Immature natural killer cell (primary cell): ENCODE data around the gene HAUS3. TPM values are rescaled to one million over a fixed set of nuclear protein-coding genes. Genes with fewer than 3 reads are reported as not detected.
"Not testable (repeated sequence)": the region's sequence is repeated elsewhere in the genome, so short reads cannot be mapped to it uniquely, and the experiment has no call there.

Experiments
- DNase-seq, 3 donors: peaks; one replicate each; pipeline ENCODE4 v3.0.0; 2022; ENCODE audit warnings: mixed read lengths in 1 of 3
- H3K27ac Mint-ChIP-seq, 6 donors: one replicate each; pipeline ENCODE4 v1.8.0; 2020; ENCODE audit warnings: mixed read lengths in 6 of 6, mild to moderate bottlenecking in 5 of 6, inconsistent platforms in 4 of 6, moderate library complexity in 3 of 6
- H3K27me3 Mint-ChIP-seq, 3 donors: one replicate each; pipeline ENCODE4 v1.8.0; 2020 to 2021; ENCODE audit warnings: low read depth in 3 of 3, mild to moderate bottlenecking in 3 of 3, mixed read lengths in 3 of 3, moderate library complexity in 3 of 3, inconsistent platforms in 1 of 3
- H3K36me3 Mint-ChIP-seq, 3 donors: one replicate each; pipeline ENCODE4 v1.8.0; 2020; ENCODE audit warnings: mixed read lengths in 3 of 3, inconsistent platforms in 2 of 3, mild to moderate bottlenecking in 2 of 3
- H3K4me1 Mint-ChIP-seq, 2 donors: one replicate each; pipeline ENCODE4 v1.8.0; 2020; ENCODE audit warnings: inconsistent platforms in 2 of 2, mild to moderate bottlenecking in 2 of 2, mixed read lengths in 2 of 2, moderate library complexity in 1 of 2
- H3K4me3 Mint-ChIP-seq, 5 donors: one replicate each; pipeline ENCODE4 v1.8.0; 2020; ENCODE audit warnings: mild to moderate bottlenecking in 5 of 5, mixed read lengths in 5 of 5, inconsistent platforms in 3 of 5, moderate library complexity in 3 of 5
- H3K9me3 Mint-ChIP-seq, 6 donors: one replicate each; pipeline ENCODE4 v1.8.0; 2020; ENCODE audit warnings: mild to moderate bottlenecking in 6 of 6, mixed read lengths in 6 of 6, inconsistent platforms in 4 of 6, moderate library complexity in 3 of 6
- polyA plus RNA-seq, 3 donors: library from polyadenylated mRNA; unstranded; fragments of 300-500 nt; fragmentation: Illumina TruSeq; gene quantifications; one replicate each; pipeline ENCODE4 v1.2.3, GENCODE V29; 2021

The HAUS3 gene
- polyA plus RNA-seq, 3 donors from 2014 or later, result 12.8 to 21.7 (median 16.5) TPM

DNA sequence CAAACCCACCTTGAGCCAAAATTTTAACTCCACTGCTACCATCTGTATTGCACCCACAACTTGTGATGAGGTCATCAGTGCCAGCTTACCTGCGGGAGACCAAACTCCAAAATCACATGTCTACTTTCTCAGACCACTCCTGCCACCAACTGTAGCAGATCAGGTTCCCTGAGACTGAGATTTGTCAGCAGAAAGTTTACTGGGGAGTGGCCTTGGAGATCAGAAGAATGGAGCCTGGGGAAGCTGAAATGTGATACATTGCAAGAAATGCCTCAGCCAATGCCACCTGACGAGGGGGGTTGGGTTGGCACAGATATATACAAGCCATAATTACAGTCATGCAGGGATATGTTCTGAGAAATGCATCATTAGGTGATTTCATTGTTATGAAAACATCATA is 19.1 kb downstream of the HAUS3 start:
- DNase-seq, result no peak
- Mint-ChIP-seq H3K27me3 (peaks cover 0 to 3% (median 0%) of the 10 kb centered on the region in 3 donors), H3K4me3 (no peak overlapping the region), H3K27ac (peak overlapping the region in 1 of 6 donors; percentile 10), H3K36me3 (peaks cover 0 to 9% (median 5%) of the 10 kb centered on the region in 3 donors), H3K9me3 (peaks cover 0 to 2% (median 0%) of the 10 kb centered on the region in 6 donors), H3K4me1 (peaks cover 3 to 7% of the 10 kb centered on the region in 2 donors)

- H3K27me3 Mint-ChIP-seq, DNase-seq, H3K27ac Mint-ChIP-seq, H3K9me3 Mint-ChIP-seq, H3K4me1 Mint-ChIP-seq, H3K4me3 Mint-ChIP-seq, H3K36me3 Mint-ChIP-seq: not testable (repeated sequence)
These were observed 20.5 kb downstream of the HAUS3 start for GRCh38 chr4:2221378-2221777.

GRCh38 chr4:2220016-2220630 is 21.8 kb downstream of the HAUS3 start:
- peak overlapping the region in 5 of 6 donors; percentile 5 to 62 (median 51) for H3K27ac Mint-ChIP-seq
- peaks cover 3 to 7% of the 10 kb centered on the region in 2 donors for H3K4me1 Mint-ChIP-seq
- peaks cover 0 to 2% (median 0%) of the 10 kb centered on the region in 6 donors for H3K9me3 Mint-ChIP-seq
- peak; percentile 67 to 74 (median 69) for DNase-seq
- H3K4me3 Mint-ChIP-seq, result no peak overlapping the region
- H3K27me3 Mint-ChIP-seq, result no peaks in the 10 kb centered on the region
- H3K36me3 Mint-ChIP-seq, result peaks cover 0 to 4% (median 0%) of the 10 kb centered on the region in 3 donors

DNA sequence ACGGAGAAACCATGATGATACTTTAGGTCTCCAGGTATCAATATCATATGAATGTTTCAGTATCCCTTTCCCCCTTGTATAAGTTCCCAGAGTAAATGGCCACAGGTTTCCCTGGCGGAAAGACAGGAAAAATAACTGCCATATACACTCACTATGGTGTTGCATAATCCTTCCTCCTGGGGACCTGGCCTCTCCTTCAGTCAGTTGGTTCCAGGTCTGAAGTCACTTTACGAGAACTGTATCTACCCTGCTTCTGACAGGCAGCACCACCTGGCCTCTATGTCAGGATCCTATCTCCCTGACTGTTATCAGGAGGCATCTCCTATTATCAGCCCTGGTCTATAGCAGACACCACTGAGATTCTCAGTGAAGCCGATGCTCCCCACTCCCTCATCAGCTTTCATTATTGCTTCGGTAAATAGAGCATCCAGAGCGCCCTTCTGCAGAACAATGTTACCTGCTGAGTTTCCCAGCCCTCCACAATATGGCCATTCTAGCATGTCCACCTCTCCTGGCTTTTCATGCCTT is 22.6 kb downstream of the HAUS3 start:
- Mint-ChIP-seq H3K27me3 (no peaks in the 10 kb centered on the region), H3K4me3 (no peak overlapping the region)

DNA sequence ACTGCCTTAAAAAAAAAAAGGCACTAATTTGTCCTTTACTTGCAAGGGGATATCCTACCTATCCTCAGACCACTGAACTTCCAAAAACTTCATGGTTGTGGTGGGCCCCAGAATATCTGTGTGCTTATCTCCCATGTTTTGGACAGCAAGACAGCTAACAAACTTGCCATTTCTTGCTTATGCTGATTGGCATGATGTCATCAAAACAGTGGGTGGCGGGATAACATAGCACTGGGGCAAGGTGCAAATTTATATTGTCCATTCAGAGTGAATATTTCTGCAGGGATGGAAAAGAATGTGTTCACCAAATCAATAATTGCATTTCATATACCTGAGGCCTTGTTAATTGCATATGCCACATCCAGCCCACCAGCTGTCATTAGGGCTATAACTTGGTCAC is 23.5 kb downstream of the HAUS3 start:
- no peak for DNase-seq
- peaks cover 0 to 2% (median 0%) of the 10 kb centered on the region in 6 donors for H3K9me3 Mint-ChIP-seq
- no peak overlapping the region for H3K27ac Mint-ChIP-seq
- peaks cover 3 to 7% of the 10 kb centered on the region in 2 donors for H3K4me1 Mint-ChIP-seq
- H3K4me3 Mint-ChIP-seq, result no peak overlapping the region
- H3K36me3 Mint-ChIP-seq, result peaks cover 0 to 2% (median 0%) of the 10 kb centered on the region in 3 donors
- no peaks in the 10 kb centered on the region for H3K27me3 Mint-ChIP-seq

More for the DNA sequence above, 22.6 kb downstream of the HAUS3 start:
- DNase-seq, result no peak
- Mint-ChIP-seq H3K9me3 (peaks cover 0 to 2% (median 0%) of the 10 kb centered on the region in 6 donors), H3K4me1 (peaks cover 3 to 7% of the 10 kb centered on the region in 2 donors), H3K36me3 (peaks cover 0 to 4% (median 0%) of the 10 kb centered on the region in 3 donors), H3K27ac (no peak overlapping the region)

GRCh38 chr4:2217726-2218125 is 24.2 kb downstream of the HAUS3 start:
- no peaks in the 10 kb centered on the region for H3K27me3 Mint-ChIP-seq
- H3K9me3 Mint-ChIP-seq, result peaks cover 0 to 2% (median 0%) of the 10 kb centered on the region in 6 donors
- H3K4me3 Mint-ChIP-seq, result no peak overlapping the region
- no peak overlapping the region for H3K27ac Mint-ChIP-seq
- H3K4me1 Mint-ChIP-seq, result peaks cover 3 to 7% of the 10 kb centered on the region in 2 donors
- DNase-seq, result no peak
- peaks cover 0 to 2% (median 0%) of the 10 kb centered on the region in 3 donors for H3K36me3 Mint-ChIP-seq

DNA sequence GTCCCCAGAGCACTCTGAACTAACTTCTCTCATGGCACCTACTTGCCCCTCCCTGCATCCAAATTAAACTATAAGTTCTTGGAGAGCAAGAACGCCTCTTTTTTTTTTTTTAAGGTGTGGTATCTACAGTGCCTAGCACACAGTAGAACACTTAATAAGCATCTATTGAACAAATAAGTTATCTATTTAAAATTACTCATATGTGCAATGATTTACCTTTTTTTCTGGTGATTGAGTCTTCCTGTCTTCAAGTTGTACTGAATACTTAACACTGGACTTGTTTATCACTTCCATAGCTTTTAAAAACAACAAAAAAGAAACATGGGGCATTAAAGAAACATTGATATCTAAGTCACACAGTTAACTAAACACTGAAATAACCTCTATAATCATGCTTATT is 29.1 kb downstream of the HAUS3 start:
- DNase-seq, result no peak
- peaks cover 0 to 5% (median 0%) of the 10 kb centered on the region in 3 donors for H3K36me3 Mint-ChIP-seq
- H3K27me3 Mint-ChIP-seq, result no peaks in the 10 kb centered on the region
- H3K27ac Mint-ChIP-seq, result no peak overlapping the region
- H3K4me3 Mint-ChIP-seq, result no peak overlapping the region
- H3K4me1 Mint-ChIP-seq, result no peaks in the 10 kb centered on the region
- no peaks in the 10 kb centered on the region for H3K9me3 Mint-ChIP-seq

DNA sequence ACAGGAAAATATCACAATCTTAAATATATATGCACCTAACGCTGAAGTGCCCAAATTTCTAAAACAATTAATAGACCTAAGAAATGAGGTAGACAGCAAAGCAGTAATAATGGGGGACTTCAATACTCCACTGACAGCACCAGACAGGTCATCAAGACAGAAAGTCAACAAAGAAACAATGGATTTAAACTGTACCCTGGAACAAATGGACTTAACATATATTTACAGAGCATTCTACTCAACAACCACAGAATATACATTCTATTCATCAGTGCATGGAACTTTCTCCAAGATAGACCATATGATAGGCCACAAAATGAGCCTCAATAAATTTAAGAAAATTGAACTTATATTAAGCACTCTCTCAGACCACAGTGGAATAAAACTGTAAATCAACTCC is 39.1 kb downstream of the HAUS3 start:
- H3K4me1 Mint-ChIP-seq, H3K36me3 Mint-ChIP-seq, H3K4me3 Mint-ChIP-seq, H3K27me3 Mint-ChIP-seq, H3K9me3 Mint-ChIP-seq, DNase-seq: not testable (repeated sequence)
- peak overlapping the region in 1 of 6 donors; percentile 5 for H3K27ac Mint-ChIP-seq

DNA sequence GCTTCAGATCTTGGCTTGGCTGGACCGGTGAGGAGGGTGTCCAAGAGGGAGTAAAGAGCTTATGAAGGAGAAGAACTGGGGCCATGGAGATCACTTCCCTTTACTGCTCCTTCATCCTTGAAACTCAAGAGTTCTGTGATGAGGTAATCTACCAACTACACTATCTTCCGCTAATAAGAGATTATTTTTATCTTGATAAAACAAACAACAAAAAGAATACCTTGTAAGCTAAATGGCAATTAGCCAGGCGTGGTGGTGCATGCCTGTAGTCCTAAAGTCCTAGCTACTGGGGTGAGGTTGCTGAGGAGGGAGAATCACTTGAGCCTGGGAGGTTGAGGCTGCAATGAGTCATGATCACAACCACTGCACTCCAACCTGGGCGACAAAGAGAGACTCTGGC is 47.4 kb downstream of the HAUS3 start:
- no peaks in the 10 kb centered on the region for H3K4me1 Mint-ChIP-seq
- H3K9me3 Mint-ChIP-seq, result no peaks in the 10 kb centered on the region
- DNase-seq, result no peak
- peaks cover 10 to 19% (median 15%) of the 10 kb centered on the region in 3 donors for H3K36me3 Mint-ChIP-seq
- H3K27ac Mint-ChIP-seq, result no peak overlapping the region
- peaks cover 0 to 3% (median 1%) of the 10 kb centered on the region in 3 donors for H3K27me3 Mint-ChIP-seq
- no peak overlapping the region for H3K4me3 Mint-ChIP-seq

DNA sequence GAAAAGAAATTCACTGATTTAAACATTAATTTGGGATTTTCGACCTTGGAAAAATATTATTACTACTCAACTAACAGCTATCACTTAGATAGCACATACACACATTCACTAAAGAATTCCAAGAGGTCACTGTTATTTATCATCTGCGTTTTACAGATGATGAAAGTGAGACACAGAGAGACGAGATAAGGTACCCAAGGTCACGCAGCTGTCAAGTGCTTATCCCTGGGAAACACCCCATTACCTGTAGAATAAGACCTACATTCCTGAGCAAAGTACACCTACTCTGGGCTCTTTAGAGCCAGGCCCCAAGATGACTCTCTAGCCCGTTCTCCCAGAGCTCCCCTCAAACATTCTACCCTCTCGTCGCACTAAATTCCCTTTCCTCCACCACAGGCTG is 48.6 kb downstream of the HAUS3 start:
- Mint-ChIP-seq H3K27ac (no peak overlapping the region), H3K4me1 (no peaks in the 10 kb centered on the region), H3K9me3 (no peaks in the 10 kb centered on the region), H3K36me3 (peaks cover 10 to 15% (median 10%) of the 10 kb centered on the region in 3 donors), H3K4me3 (no peak overlapping the region), H3K27me3 (peaks cover 0 to 1% (median 0%) of the 10 kb centered on the region in 3 donors)
- DNase-seq, result no peak

DNA sequence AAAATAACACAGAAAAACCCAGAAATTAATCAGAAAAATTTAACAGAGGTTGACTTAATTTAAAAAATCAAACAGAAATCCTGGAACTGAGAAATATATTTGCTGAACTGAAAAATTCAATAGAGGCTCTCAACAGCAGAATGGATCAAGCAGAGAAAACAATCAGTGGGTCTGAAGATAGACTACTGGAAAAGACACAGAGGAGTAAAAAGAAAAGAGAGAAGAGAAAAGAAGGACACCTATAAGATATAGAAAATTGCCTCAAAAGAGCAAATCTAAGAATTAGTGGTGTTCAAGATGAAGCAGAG is 55.1 kb downstream of the HAUS3 start:
- Mint-ChIP-seq H3K4me1 (no peaks in the 10 kb centered on the region), H3K4me3 (no peak overlapping the region), H3K27me3 (peaks cover 0 to 2% (median 2%) of the 10 kb centered on the region in 3 donors), H3K27ac (peak overlapping the region in 1 of 6 donors; percentile 23), H3K9me3 (peaks cover 9 to 25% (median 11%) of the 10 kb centered on the region in 6 donors), H3K36me3 (peaks cover 13 to 31% (median 21%) of the 10 kb centered on the region in 3 donors)
- DNase-seq, result no peak

- Mint-ChIP-seq H3K4me1 (no peaks in the 10 kb centered on the region), H3K27me3 (peaks cover 0 to 4% (median 2%) of the 10 kb centered on the region in 3 donors), H3K4me3 (peak overlapping the region in 1 of 5 donors; percentile 43), H3K27ac (no peak overlapping the region), H3K36me3 (peaks cover 13 to 27% (median 21%) of the 10 kb centered on the region in 3 donors), H3K9me3 (peaks cover 9 to 25% (median 11%) of the 10 kb centered on the region in 6 donors)
- no peak for DNase-seq
These were observed 55.6 kb downstream of the HAUS3 start for GRCh38 chr4:2186133-2186864.

DNA sequence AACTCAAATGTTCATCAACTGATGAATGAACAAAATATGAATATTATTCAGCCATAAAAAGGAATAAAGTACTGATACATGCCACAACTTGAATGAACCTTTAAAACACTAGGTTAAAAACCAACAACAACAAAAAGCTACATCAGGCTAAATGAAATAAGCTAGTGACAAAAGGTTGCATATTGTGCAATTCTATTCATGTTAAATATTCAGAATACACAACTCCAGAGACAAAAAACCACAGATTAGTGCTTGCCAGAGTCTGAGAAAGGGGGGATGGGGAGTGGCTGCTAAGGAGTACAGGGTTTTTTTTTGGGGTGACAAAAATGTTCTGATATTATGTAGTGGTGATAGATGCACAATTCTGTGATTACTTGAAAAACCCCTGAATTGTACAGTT is 58.5 kb downstream of the HAUS3 start:
- peaks cover 0 to 5% (median 4%) of the 10 kb centered on the region in 3 donors for H3K27me3 Mint-ChIP-seq
- no peak overlapping the region for H3K27ac Mint-ChIP-seq
- H3K36me3 Mint-ChIP-seq, result peaks cover 13 to 30% (median 21%) of the 10 kb centered on the region in 3 donors
- H3K9me3 Mint-ChIP-seq, result peaks cover 9 to 25% (median 11%) of the 10 kb centered on the region in 6 donors
- no peaks in the 10 kb centered on the region for H3K4me1 Mint-ChIP-seq
- DNase-seq, result no peak
- no peak overlapping the region for H3K4me3 Mint-ChIP-seq

- Mint-ChIP-seq H3K27me3 (peaks cover 0 to 5% (median 4%) of the 10 kb centered on the region in 3 donors), H3K4me3 (no peak overlapping the region), H3K36me3 (peaks cover 13 to 29% (median 21%) of the 10 kb centered on the region in 3 donors), H3K4me1 (no peaks in the 10 kb centered on the region), H3K9me3 (peaks cover 9 to 25% (median 11%) of the 10 kb centered on the region in 6 donors), H3K27ac (no peak overlapping the region)
- DNase-seq, result no peak
These were observed 58.9 kb downstream of the HAUS3 start for GRCh38 chr4:2182994-2183393.
